ENCODE results near the gene CMC1. TPM values are rescaled to one million over a fixed set of nuclear protein-coding genes. Genes with fewer than 3 reads are reported as not detected.

CMC1 gene
- total and polyA plus RNA-seq, 4 donors, result 17.6 to 35.6 (median 26.9) TPM

DNA sequence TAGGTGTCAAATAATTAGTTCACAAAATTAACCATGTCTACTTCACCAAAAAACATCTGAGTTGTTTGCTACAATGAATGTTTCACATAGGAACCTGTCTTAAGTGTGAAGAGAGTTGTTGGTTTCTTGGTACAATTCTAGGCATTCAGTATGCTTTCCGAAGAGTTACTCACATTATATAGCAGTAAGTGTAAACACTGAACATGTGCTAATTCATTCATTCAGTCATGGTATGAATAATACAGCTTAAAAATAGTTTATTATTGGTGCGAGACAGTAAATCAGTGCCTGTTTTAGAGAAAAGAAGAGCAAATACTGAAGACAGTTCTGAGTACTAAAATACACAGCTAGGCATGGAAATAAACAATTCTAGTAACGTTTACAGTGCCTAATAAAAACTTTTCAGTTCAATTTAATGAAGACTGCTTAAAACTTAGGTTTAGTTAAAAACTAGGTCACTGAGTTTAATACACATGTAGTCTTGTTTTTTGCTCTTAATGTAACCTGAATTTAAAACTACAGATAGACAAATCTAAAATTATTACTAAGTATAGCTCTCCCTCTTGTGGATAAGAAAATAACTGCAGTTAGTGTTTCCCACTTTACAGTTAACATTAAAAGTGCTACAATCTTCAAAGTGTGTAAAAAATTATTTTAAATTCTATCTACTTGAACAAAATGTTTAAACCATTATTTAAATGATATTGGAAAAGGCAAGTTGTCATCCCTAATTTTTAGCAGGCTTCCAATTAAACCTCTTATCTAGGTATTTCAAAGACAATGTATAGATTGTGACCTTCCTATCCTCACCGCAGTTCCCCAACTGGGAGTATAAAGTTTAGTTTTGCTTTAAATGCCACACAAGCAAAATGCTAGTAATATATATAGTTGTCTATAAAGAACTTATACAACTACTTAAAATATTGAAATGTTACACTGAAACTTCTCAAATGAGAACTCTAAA is 87.1 kb downstream of the CMC1 start:
- H3K9ac ChIP-seq (ENCODE audit: insufficient read depth in 1 of 2, low read length in 2 of 2), result no peak overlapping the region
- no peak overlapping the region for H3K27ac ChIP-seq (ENCODE audit: low read depth in 1 of 2, low read length in 1 of 2)
- no peaks in the 10 kb centered on the region for H3K27me3 ChIP-seq (ENCODE audit: control insufficient read depth in 3 of 3, insufficient read depth in 3 of 3, low read length in 2 of 3)
- DNase-seq (peak in 2 of 3 donors; percentile 52 to 58), ATAC-seq (ENCODE audit: insufficient read depth, low FRiP score) (peak; percentile 77)
- H3K36me3 ChIP-seq (ENCODE audit: control insufficient read depth in 4 of 4, insufficient read depth in 4 of 4, low read length in 4 of 4), result peaks cover 2 to 25% (median 10%) of the 10 kb centered on the region in 4 donors
- no peak overlapping the region for H3K4me3 ChIP-seq
- TF ChIP-seq, protein P1, sequence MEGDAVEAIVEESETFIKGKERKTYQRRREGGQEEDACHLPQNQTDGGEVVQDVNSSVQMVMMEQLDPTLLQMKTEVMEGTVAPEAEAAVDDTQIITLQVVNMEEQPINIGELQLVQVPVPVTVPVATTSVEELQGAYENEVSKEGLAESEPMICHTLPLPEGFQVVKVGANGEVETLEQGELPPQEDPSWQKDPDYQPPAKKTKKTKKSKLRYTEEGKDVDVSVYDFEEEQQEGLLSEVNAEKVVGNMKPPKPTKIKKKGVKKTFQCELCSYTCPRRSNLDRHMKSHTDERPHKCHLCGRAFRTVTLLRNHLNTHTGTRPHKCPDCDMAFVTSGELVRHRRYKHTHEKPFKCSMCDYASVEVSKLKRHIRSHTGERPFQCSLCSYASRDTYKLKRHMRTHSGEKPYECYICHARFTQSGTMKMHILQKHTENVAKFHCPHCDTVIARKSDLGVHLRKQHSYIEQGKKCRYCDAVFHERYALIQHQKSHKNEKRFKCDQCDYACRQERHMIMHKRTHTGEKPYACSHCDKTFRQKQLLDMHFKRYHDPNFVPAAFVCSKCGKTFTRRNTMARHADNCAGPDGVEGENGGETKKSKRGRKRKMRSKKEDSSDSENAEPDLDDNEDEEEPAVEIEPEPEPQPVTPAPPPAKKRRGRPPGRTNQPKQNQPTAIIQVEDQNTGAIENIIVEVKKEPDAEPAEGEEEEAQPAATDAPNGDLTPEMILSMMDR (IDR thresholded peaks at IDR 0.05; ENCODE audit: control extremely low read depth, extremely low read depth), result peak; percentile 43
- WGBS, 2 donors, result 84 to 92% methylated on average over 4 of the region's 4 CpGs
- no peaks in the 10 kb centered on the region for H3K9me3 ChIP-seq (ENCODE audit: control insufficient read depth in 4 of 4, insufficient read depth in 3 of 4, low read length in 3 of 4)
- no peaks in the 10 kb centered on the region for H3K4me1 ChIP-seq (ENCODE audit: control insufficient read depth in 5 of 5, insufficient read depth in 5 of 5, low read length in 5 of 5)

DNA sequence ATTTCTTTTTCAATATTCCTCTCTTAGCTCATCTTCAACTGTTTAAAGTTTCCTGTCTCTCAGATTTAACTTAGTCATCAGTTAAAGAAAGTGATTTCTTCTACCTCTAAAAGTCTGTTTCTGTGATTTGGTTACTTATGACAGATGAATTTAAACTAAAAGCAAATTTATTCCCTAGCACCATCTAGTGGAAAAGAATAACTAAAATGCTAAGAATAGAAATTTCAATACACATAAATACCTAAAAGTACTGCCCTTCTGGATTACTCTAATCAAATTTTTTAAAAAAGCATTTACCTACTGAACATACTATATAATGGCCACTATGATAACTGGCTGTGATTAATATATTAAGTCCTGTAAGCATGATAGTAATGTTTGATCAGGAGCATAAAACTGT is 93.1 kb downstream of the CMC1 start:
- peaks cover 2 to 35% (median 17%) of the 10 kb centered on the region in 4 donors for H3K36me3 ChIP-seq (ENCODE audit: control insufficient read depth in 4 of 4, insufficient read depth in 4 of 4, low read length in 4 of 4)
- H3K4me3 ChIP-seq, result no peak overlapping the region
- H3K9me3 ChIP-seq (ENCODE audit: control insufficient read depth in 4 of 4, insufficient read depth in 3 of 4, low read length in 3 of 4), result no peaks in the 10 kb centered on the region
- DNase-seq (peak in 1 of 3 donors; percentile 20), ATAC-seq (ENCODE audit: insufficient read depth, low FRiP score) (no peak)
- H3K27me3 ChIP-seq (ENCODE audit: control insufficient read depth in 3 of 3, insufficient read depth in 3 of 3, low read length in 2 of 3), result no peaks in the 10 kb centered on the region
- no peak overlapping the region for H3K27ac ChIP-seq (ENCODE audit: low read depth in 1 of 2, low read length in 1 of 2)
- TF ChIP-seq, protein P1 (IDR thresholded peaks at IDR 0.05; ENCODE audit: control extremely low read depth, extremely low read depth), result no peak
- H3K9ac ChIP-seq (ENCODE audit: insufficient read depth in 1 of 2, low read length in 2 of 2), result no peak overlapping the region
- H3K4me1 ChIP-seq (ENCODE audit: control insufficient read depth in 5 of 5, insufficient read depth in 5 of 5, low read length in 5 of 5), result no peaks in the 10 kb centered on the region

DNA sequence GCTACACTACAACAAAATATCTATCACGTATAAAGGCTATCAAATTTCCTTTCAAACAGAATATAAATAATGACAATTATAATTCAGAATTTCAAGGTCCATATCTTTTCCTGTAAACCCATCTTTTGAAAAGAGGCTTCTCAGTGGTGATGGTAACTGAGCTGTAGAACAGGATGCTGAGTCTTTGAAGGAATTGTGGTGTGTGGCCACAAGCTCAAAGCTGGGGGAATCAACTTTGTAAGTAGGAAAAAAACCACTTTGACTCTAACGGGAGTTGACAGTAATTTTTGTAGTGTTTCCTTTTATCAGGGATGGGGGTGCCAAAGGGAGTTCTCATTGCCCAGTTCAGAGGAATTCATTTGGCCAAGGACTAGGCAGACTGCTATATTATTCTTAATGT is 93.8 kb downstream of the CMC1 start:
- H3K4me3 ChIP-seq, result no peak overlapping the region

More for the DNA sequence above, 93.8 kb downstream of the CMC1 start:
- H3K9ac ChIP-seq (ENCODE audit: insufficient read depth in 1 of 2, low read length in 2 of 2), result no peak overlapping the region
- no peaks in the 10 kb centered on the region for H3K27me3 ChIP-seq (ENCODE audit: control insufficient read depth in 3 of 3, insufficient read depth in 3 of 3, low read length in 2 of 3)
- WGBS, 2 donors, result 69 to 80% methylated on average over 2 of the region's 2 CpGs
- H3K9me3 ChIP-seq (ENCODE audit: control insufficient read depth in 4 of 4, insufficient read depth in 3 of 4, low read length in 3 of 4), result no peaks in the 10 kb centered on the region
- DNase-seq (no peak), ATAC-seq (ENCODE audit: insufficient read depth, low FRiP score) (no peak)
- H3K27ac ChIP-seq (ENCODE audit: low read depth in 1 of 2, low read length in 1 of 2), result no peak overlapping the region
- H3K36me3 ChIP-seq (ENCODE audit: control insufficient read depth in 4 of 4, insufficient read depth in 4 of 4, low read length in 4 of 4), result peaks cover 2 to 35% (median 17%) of the 10 kb centered on the region in 4 donors
- H3K4me1 ChIP-seq (ENCODE audit: control insufficient read depth in 5 of 5, insufficient read depth in 5 of 5, low read length in 5 of 5), result no peaks in the 10 kb centered on the region
- TF ChIP-seq, protein P1 (IDR thresholded peaks at IDR 0.05; ENCODE audit: control extremely low read depth, extremely low read depth), result no peak

Data from lung (tissue), 12 donors.